Central memory CD4-positive, alpha-beta T cell (primary cell): ENCODE results near the gene KNDC1.
"Not testable (repeated sequence)": the region's sequence is repeated elsewhere in the genome, so short reads cannot be mapped to it uniquely, and the experiment has no call there.

Experiments used
- DNase-seq: peaks from one replicate; pipeline ENCODE4 v3.0.0; 2022

KNDC1 gene

DNA sequence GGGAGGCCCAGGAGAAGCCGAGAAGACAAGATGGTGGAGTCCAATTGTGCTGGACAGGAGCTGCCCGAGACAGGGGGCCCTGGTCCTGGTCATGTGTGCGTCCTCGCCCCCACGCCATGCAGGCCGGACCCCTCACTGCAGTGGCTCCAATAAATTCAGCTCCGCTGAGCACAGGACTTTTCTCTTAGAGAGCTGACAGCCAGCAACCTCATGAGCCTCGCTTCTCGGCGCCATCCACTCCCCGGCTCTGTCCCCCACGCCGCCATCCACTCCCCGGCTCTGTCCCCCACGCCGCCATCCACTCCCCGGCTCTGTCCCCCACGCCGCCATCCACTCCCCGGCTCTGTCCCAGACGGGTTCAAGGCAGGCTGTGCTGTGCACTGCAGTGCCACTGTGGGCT, 67.2 kb downstream of the KNDC1 start:
- DNase-seq: no peak

GRCh38 chr10:133229265-133230043, 69.4 kb downstream of the KNDC1 start:
- no peak for DNase-seq

GRCh38 chr10:133230044-133230361, 70.0 kb downstream of the KNDC1 start, which contains the start of gene UTF1:
TSS of gene UTF1 (plus strand) at chr10:133230217. CDS start at chr10:133230289, 72 bp downstream.
- no peak for DNase-seq

DNA sequence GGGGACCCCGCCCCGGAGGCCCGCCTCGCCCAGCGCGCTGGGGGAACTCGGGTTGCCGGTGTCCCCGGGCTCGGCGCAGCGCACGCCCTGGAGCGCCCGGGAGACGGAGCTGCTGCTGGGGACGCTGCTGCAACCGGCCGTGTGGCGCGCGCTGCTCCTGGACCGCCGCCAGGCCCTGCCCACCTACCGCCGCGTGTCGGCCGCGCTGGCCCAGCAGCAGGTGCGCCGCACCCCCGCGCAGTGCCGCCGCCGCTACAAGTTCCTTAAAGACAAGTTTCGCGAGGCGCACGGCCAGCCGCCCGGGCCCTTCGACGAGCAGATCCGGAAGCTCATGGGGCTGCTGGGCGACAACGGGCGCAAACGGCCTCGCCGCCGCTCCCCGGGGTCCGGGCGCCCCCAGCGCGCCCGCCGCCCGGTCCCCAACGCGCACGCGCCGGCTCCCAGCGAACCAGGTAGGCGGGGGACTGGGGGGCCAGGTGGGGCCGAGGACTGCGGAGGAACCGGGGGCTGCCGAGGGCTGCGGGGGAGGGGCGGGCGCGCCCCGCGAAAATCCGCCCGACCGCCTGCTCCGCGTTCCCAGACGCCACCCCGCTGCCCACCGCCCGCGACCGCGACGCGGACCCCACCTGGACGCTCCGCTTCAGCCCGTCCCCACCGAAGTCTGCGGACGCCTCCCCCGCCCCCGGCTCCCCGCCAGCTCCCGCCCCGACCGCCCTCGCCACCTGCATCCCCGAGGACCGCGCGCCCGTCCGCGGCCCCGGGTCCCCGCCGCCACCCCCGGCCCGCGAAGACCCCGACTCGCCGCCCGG, 70.6 kb downstream of the KNDC1 start:
- DNase-seq: no peak

DNA sequence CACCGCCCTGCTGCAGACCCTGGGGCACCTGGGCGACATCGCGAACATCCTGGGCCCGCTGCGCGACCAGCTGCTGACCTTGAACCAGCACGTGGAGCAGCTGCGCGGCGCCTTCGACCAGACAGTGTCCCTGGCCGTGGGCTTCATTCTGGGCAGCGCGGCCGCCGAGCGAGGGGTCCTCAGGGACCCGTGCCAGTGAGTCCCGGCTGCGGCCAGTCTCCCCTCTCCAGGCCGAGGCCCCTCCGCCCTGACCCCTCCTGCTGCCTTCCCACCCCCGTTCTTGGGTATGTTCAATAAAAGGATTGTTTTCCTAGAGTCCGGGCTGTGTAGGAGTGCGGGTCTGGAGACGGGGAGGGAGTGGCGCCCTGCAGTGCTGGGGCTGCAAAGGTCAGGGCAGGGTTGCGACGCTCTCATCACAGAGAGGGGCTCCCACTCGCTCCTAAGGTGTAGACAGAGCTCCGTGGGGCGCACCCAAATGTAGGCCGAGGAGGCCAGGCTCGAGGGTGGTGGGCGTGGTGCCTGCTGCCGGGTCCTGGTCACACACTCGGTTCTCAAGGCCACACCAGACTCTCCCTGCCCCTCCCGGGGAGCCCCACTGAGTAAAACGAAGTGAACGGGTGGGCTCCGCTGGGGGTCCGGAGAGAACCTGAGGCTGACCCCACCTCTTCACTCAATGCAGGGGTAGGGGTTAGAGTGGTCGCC, 71.4 kb downstream of the KNDC1 start:
- no peak for DNase-seq

GRCh38 chr10:133231946-133232574, 72.0 kb downstream of the KNDC1 start:
- no peak for DNase-seq

DNA sequence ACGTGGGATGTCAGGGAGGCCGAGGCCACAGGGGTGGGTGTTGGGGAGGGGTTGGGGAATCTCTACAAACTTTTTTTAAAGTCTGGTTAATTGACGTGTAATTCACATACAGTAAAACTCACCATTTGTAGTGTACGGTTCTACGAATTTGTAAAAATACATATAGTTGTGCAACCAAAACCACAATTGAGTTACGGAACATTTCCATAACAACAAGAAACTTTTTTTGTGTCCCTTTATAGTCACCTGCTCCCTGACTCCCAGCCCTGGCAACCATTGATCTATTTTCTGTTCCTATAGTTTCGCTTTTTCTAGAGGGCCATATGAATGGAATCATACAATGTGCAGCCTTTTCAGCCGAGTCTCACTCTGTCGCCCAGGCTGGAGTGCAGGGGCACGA, 74.8 kb downstream of the KNDC1 start:
- not testable (repeated sequence) for DNase-seq

DNA sequence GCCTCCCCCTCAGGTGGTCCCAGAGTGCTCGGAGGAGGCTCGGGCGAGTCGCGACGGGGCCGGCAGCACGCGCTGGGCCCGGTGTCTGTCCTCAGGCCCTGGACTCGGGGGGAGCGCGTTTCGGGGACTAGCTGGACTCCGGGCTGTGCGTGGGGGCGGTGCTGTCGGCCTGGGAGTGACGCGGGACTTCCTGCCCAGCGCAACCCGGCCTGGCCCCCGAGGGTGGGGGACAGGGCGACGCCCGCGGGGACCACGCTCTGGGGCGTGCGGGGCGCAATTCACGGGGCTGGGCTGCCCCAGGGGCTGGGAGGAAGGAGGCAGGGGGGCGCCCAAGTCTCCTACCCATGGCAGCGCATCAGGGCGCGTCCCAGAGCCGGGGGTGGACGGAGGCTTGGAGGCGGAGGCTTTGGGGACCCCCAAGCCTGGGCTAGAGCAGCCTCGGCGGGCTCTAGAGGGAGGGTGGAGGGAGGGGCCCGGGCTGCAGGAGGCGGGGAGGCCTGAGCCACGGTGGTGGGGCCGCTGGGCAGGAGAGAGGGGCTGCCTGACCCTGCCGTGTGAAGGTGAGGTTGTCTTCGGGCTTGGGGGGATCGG, 75.3 kb downstream of the KNDC1 start:
- no peak for DNase-seq

DNA sequence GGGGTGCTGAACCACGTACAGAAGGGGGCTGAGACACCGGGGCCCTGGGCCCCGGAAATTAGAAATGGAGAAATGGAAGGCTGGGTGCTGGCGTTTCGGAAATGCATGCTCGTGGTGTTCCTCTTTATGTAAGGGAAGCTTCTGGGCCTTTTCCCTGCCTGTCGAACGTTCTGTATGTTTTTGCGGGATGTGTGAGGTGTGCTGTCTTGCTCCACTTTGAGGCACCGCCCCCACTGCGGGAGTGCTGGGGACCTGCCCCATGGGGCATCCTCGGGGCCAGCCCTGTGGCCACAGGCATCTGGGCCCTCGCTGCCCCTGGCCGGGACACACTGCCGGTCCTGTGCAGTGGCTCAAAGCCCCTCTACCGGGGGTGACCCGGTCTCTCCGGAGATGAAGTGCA, 75.9 kb downstream of the KNDC1 start:
- no peak for DNase-seq

DNA sequence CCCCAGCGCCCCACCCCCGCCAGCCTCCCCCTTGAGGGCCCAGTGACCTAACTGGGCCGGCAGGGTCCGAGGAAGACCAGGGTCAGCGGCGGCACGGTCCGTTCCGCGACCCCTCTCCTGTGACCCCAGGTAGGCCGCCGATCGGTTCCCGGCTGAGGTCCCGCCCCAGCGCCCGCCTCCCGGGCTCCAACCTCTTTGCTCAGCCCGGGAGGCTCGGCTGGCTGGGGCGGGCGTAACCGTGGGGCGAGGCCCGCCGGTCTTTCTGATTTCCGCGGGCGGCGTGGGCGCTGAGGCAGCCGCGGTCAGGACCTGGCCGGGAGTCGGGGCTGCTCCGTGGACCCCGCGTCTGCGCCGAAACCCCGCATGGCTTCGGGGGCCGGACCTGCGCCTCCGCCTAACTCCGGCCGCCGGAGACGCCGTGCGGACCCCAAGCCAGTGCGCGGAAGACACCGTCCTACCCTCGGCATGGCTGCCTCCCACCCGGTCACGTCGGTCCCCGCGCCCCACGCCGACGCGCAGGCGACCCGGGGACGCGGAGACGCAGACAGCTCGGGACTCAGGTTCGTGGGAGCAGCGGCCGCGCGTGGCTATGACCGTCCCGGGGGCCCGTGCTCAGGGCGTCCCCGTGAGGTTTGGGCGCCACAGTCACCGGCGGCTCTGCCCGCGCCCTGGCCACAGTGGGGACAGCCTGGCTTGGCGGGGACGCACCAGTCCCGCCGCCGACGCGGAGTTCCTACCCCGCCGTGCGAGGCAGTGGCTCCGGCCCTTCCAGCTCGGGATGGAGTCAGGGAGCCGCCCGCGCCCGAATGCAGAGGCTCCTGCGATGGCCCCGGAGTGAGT, 76.6 kb downstream of the KNDC1 start:
- DNase-seq: no peak

- DNase-seq: no peak
Measured at GRCh38 chr10:133237241-133237587, 77.2 kb downstream of the KNDC1 start.

DNA sequence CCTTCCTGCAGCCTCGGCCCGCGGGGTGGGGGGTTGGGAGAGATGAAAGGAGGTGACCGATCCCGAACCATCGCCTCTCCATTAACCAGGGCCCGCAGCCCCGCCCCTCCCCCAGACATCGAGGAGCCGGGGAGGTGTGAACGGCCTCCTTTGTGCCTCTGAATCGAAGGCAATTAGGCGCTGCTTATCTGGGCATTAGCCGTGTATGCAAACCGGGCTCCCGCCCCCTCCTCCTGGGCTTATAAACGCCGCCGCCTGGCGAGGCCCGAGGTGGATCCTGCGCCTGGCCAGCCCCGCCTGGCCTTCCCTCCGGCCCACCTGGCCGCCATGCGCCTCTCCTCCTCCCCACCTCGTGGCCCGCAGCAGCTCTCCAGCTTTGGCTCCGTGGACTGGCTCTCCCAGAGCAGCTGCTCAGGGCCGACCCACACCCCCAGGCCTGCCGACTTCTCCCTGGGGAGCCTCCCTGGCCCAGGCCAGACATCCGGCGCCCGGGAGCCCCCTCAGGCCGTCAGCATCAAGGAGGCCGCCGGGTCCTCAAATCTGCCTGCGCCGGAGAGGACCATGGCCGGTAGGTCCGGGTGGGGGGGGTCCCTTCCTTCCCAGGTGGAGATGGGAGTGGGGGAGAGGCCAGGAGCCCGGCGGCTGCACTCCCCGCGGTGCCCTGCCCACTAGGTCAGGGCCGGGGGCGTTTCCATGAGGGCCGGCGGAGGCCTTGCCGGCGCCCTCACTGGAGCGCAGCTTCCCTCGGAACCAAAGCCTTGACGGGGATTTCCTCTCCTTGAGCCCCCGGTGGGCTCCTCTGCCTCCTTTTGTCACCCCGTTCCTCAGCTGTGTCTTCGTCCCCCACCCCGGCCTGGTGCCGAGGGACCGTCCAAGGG, 77.8 kb downstream of the KNDC1 start, which contains the start of gene VENTX:
TSS of gene VENTX (plus strand) at position 268 of the 878 bp plus-strand sequence. CDS start at position 328, 60 bp downstream.
- DNase-seq: no peak

GRCh38 chr10:133238466-133238804, 78.4 kb downstream of the KNDC1 start:
- DNase-seq: no peak

DNA sequence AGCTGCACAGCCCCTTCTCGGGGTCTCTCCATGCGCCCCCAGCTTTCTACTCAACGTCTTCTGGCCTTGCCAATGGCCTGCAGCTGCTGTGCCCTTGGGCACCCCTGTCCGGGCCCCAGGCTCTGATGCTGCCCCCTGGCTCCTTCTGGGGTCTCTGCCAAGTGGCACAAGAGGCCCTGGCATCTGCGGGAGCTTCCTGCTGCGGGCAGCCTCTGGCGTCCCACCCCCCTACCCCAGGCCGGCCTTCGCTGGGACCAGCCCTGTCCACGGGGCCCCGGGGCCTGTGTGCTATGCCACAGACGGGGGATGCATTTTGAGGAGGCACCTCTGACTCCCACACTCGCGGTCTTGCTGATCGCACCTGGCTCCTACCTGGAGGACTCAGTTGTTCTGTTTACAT, 80.0 kb downstream of the KNDC1 start:
- DNase-seq: no peak

DNA sequence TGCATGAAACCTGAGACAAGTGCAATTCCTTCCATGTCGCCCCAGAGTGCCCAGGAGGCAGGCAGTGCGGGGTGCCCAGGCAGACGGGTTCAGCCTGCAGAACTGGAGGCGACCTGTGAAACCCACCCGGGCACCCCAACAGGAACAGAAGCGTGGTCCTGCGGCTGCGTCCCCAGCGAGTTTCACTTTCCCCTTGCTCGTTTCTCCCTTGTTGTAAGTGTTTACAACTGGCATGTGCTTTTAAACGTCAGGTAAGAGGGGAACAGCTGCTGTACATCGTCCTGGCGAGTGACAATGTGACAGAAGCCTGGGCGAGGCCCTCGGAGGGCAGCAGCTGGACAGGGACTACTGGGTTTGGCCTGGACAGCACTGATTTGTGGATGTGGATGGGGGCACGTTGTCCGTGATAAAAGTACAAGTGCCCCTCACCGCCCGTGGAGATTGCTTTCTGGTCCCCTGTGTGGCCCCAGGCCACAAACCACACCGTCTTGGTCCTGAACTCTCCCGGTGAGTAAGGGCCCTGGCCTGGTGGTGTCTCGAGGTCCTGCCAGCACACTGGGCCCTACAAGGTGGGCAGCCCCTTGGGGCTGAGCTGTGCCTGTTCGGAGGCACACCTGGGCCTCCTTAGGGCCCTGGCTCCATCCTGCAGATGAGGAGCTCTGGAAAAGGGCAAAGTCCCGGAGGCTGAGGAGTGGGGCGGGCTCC, 81.6 kb downstream of the KNDC1 start:
- no peak for DNase-seq

DNA sequence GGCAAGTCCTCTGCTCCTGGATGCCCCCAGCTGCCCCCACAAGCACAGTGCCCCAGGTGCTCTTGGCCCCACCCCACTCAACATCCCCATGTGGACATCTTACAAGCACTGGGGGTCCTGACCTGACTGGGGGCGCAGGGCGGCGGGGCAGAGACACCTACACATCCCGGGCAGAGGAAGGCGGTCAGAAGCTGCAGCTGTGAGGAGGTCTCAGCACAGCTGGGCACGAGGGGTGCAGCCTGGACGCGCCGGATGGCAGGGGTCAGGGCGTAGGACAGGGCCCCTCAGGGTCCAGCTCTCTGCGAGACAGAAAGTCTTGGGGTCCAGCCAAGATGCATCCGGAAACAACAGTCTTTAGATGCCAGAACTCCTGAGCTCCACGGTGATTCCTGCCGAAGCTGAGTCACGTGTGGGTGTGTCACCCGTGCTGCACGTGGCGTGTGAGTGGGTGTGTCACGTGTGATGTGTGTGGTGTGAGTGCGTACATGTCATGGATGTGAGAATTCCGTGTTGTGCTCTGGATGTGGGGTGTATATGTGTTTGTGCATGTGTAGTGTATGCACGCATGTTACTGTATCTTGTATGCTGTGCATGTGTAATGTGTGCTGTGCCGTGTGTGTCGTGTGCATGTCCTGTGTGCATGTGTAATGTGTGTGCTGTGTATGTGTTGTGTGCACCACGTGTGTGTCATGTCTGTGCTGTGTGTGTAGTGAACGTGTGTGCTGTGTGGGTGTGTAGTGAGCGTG, 82.8 kb downstream of the KNDC1 start:
- DNase-seq: no peak

DNA sequence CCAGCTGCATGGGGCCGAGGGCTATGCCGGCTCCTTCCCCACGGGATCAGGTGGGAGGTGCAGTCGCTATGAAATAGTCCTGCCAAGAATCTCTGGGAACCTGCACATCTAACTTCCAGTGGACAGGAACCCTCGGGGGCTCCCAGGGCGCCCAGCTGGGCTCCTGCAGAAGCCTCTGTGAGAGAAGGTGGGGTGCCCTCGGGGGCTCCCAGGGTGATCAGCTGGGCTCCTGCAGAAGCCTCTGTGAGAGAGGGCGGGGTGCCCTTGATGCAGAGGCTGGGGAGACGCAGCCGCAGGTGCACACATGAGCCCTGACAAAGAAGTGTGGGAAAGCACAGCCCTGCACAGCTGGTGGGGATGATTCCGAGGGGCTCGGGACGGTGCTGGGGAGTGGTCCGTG, 83.6 kb downstream of the KNDC1 start:
- DNase-seq: no peak

- DNase-seq: no peak
Measured at GRCh38 chr10:133245439-133246235, 85.6 kb downstream of the KNDC1 start.

GRCh38 chr10:133246236-133246626, 86.2 kb downstream of the KNDC1 start:
- no peak for DNase-seq
